ENCODE data around the gene PTPRD. TPM values are rescaled to one million over a fixed set of nuclear protein-coding genes. Genes with fewer than 3 reads are reported as not detected.
"Not testable (repeated sequence)": the region's sequence is repeated elsewhere in the genome, so short reads cannot be mapped to it uniquely, and the experiment has no call there.

The PTPRD gene
- total and polyA plus RNA-seq, 3 experiments from 2014 or later: 0.02 to 0.04 TPM; not detected in 1

DNA sequence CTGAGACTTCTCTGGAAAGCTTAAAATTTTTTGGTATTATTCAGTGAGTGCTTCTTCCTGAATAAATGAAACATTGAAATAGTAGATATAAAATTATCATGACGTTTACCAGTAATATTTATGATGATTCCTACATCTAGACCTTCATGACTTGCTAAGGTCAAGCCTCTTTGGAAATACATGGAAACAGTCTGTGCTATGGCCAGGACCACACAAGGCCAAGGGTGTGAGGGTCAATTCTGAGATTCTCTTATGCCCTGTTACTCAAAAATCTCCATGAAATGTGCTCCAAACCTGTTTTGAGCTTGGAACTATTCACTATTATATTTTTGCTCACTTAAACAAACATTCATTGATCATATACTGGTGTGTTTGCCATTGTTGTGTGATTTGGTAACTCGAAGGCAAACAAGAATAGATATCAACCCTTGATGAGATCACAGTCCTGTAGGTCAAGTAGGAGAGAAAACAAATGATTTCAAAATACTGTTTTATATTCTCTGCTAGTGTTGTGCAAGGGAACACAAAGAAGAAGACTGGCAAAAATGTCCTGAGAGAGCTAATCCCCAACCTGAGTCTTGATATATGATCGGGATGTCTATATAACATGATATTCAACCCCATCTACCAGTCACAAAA lies 1558.3 kb downstream of the PTPRD start:
- H3K36me3 Mint-ChIP-seq: no peaks in the 10 kb centered on the region
- H3K36me3 ChIP-seq (ENCODE audit: insufficient read depth, low read length): no peaks in the 10 kb centered on the region

DNA sequence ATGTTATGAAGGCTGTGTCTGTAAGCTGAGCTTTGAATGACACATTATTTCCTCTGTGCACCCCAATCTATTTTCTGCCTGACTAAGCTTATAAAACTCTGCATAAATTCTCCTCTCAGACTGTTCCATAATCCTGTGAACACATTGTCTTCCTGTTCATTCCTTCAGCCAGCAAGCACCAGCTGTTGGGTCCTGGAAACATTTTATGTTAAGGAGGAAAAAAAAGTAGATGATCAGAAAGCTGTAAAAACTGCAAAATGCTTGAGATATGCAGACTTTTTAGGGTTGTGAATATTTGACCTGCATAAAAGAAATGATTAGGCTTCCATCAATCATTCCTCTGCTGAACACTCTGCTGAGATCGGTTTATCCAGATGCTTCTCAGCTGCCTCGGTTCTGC lies 1567.2 kb downstream of the PTPRD start:
- H3K36me3 Mint-ChIP-seq: no peaks in the 10 kb centered on the region
- Histone ChIP-seq H3K27ac (ENCODE audit: low read depth, low read length) (no peak overlapping the region), H3K36me3 (ENCODE audit: insufficient read depth, low read length) (no peaks in the 10 kb centered on the region), H3K4me1 (ENCODE audit: insufficient read depth, low read length) (no peaks in the 10 kb centered on the region), H3K4me3 (ENCODE audit: low read length) (no peak overlapping the region), H3K27me3 (ENCODE audit: insufficient read depth, low read length, poor library complexity, severe bottlenecking) (no peaks in the 10 kb centered on the region), H3K9me3 (ENCODE audit: low read length) (no peaks in the 10 kb centered on the region)
- H3K27me3 Mint-ChIP-seq: no peaks in the 10 kb centered on the region
- no peak for DNase-seq
- H3K4me1 Mint-ChIP-seq: no peaks in the 10 kb centered on the region
- H3K27ac Mint-ChIP-seq: no peak overlapping the region
- ChIA-PET CTCF (no interaction called here), POLR2A (no interaction called here)
- H3K9me3 Mint-ChIP-seq: peaks cover 0 to 9% (median 7%) of the 10 kb centered on the region in 5 donors
- H3K4me3 Mint-ChIP-seq: no peak overlapping the region

More for the DNA sequence above, 1558.3 kb downstream of the PTPRD start:
- ChIA-PET CTCF (no interaction called here), POLR2A (no interaction called here)
- Histone ChIP-seq H3K27ac (ENCODE audit: low read depth, low read length) (no peak overlapping the region), H3K4me1 (ENCODE audit: insufficient read depth, low read length) (no peaks in the 10 kb centered on the region), H3K4me3 (ENCODE audit: low read length) (no peak overlapping the region), H3K9me3 (ENCODE audit: low read length) (no peaks in the 10 kb centered on the region), H3K27me3 (ENCODE audit: insufficient read depth, low read length, poor library complexity, severe bottlenecking) (no peaks in the 10 kb centered on the region)
- H3K9me3 Mint-ChIP-seq: peaks cover 0 to 23% (median 3%) of the 10 kb centered on the region in 5 donors
- H3K27ac Mint-ChIP-seq: no peak overlapping the region
- H3K4me3 Mint-ChIP-seq: no peak overlapping the region
- no peaks in the 10 kb centered on the region for H3K4me1 Mint-ChIP-seq
- no peaks in the 10 kb centered on the region for H3K27me3 Mint-ChIP-seq
- no peak for DNase-seq

DNA sequence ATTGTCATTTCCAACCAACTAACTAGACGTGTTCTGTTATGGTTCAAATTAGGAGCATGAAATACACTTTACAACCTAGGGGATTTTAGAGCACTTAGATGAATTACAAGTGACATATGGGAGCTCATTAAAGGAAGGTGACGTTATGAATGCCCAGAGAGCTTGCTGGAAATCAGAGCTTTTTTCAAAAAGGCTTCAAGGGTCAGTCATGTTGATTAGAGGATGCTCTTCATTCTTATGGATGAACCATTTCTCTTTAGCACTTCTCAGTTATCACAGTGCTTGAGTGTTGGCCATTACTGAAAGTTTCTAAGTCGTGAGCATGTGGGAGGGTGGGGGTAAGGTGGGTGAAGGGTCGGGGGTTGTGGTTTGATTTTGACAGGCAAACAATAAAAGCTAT lies 1567.7 kb downstream of the PTPRD start:
- POLR2A ChIA-PET: no interaction called here
- Mint-ChIP-seq H3K9me3 (peaks cover 0 to 12% (median 7%) of the 10 kb centered on the region in 5 donors), H3K4me1 (no peaks in the 10 kb centered on the region), H3K27ac (no peak overlapping the region), H3K36me3 (no peaks in the 10 kb centered on the region), H3K4me3 (no peak overlapping the region), H3K27me3 (no peaks in the 10 kb centered on the region)
- no peak overlapping the region for H3K27ac ChIP-seq (ENCODE audit: low read depth, low read length)
- no peaks in the 10 kb centered on the region for H3K9me3 ChIP-seq (ENCODE audit: low read length)
- no peak for DNase-seq
- H3K4me3 ChIP-seq (ENCODE audit: low read length): no peak overlapping the region
- H3K4me1 ChIP-seq (ENCODE audit: insufficient read depth, low read length): no peaks in the 10 kb centered on the region
- no peaks in the 10 kb centered on the region for H3K36me3 ChIP-seq (ENCODE audit: insufficient read depth, low read length)
- no peaks in the 10 kb centered on the region for H3K27me3 ChIP-seq (ENCODE audit: insufficient read depth, low read length, poor library complexity, severe bottlenecking)
- CTCF ChIA-PET: no interaction called here

DNA sequence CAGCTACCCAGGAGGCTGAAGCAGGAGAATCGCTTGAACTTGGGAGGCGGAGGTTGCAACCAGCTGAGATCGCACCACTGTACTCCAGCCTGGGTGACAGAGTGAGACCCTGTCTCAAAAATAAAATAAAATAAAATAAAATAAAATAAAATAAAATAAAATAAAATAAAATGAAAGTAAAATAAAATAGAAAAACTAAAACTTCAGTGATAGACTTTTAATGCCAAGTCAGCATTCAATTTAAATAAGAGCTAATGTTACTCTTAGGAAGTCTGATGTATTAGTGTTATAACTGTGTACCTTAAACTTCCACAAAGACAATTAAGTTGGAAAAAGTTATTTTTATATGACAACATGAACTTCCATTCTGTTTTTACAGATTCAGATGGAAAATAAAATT lies 1569.0 kb downstream of the PTPRD start:
- H3K36me3 Mint-ChIP-seq; H3K27me3 Mint-ChIP-seq; H3K9me3 ChIP-seq (ENCODE audit: low read length); H3K4me1 ChIP-seq (ENCODE audit: insufficient read depth, low read length); DNase-seq; H3K27ac ChIP-seq (ENCODE audit: low read depth, low read length); CTCF ChIA-PET; H3K36me3 ChIP-seq (ENCODE audit: insufficient read depth, low read length); H3K4me3 Mint-ChIP-seq; H3K4me1 Mint-ChIP-seq; H3K27ac Mint-ChIP-seq; H3K27me3 ChIP-seq (ENCODE audit: insufficient read depth, low read length, poor library complexity, severe bottlenecking); POLR2A ChIA-PET; H3K4me3 ChIP-seq (ENCODE audit: low read length): not testable (repeated sequence)
- H3K9me3 Mint-ChIP-seq: peaks cover 0 to 12% (median 7%) of the 10 kb centered on the region in 5 donors

DNA sequence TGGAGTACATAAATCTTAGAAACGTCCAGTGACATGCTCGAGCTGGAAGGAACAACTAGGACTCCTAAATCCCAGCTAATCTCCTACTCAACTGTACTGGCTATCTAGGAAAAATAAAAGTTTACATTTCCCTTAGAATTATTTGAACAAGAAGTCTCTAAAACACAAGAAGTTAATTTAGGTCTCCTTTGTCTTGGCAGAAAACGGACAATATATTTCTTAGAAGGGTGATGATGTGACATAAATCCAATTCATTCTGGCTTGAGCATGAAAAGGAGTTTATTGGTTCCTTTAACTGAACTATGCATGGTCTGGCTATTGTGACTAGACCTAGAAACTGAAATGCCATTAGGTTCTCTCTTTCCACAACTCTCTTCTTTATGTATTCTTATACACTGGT lies 1571.0 kb downstream of the PTPRD start:
- Histone ChIP-seq H3K9me3 (ENCODE audit: low read length) (no peaks in the 10 kb centered on the region), H3K4me3 (ENCODE audit: low read length) (no peak overlapping the region), H3K36me3 (ENCODE audit: insufficient read depth, low read length) (no peaks in the 10 kb centered on the region), H3K27ac (ENCODE audit: low read depth, low read length) (no peak overlapping the region), H3K27me3 (ENCODE audit: insufficient read depth, low read length, poor library complexity, severe bottlenecking) (no peaks in the 10 kb centered on the region), H3K4me1 (ENCODE audit: insufficient read depth, low read length) (no peaks in the 10 kb centered on the region)
- H3K36me3 Mint-ChIP-seq: no peaks in the 10 kb centered on the region
- H3K4me3 Mint-ChIP-seq: no peak overlapping the region
- no peaks in the 10 kb centered on the region for H3K27me3 Mint-ChIP-seq
- ChIA-PET CTCF (no interaction called here), POLR2A (no interaction called here)
- no peak for DNase-seq
- H3K9me3 Mint-ChIP-seq: peaks cover 0 to 15% (median 4%) of the 10 kb centered on the region in 5 donors
- no peak overlapping the region for H3K27ac Mint-ChIP-seq
- no peaks in the 10 kb centered on the region for H3K4me1 Mint-ChIP-seq

DNA sequence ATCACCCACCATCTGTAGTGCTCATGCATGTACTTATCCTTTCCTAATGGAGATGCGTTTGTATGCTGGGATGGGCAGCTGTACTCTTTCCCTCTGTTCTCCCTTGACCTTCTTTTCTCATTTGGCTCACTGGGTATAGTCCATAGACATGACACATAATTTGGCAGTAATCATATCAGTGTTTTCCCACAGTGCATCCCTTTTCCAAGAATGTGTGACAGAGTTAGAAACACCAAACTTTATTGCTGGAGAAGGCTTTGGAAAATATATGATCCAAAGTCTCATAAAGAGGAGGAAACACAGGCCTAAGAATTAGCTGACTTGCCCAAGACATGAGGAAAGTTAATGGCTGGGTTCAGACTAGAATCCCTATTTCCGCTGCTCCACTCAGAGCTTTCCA lies 1579.8 kb downstream of the PTPRD start:
- Histone ChIP-seq H3K27me3 (ENCODE audit: insufficient read depth, low read length, poor library complexity, severe bottlenecking) (no peaks in the 10 kb centered on the region), H3K4me1 (ENCODE audit: insufficient read depth, low read length) (no peaks in the 10 kb centered on the region), H3K4me3 (ENCODE audit: low read length) (no peak overlapping the region), H3K27ac (ENCODE audit: low read depth, low read length) (no peak overlapping the region), H3K9me3 (ENCODE audit: low read length) (no peaks in the 10 kb centered on the region), H3K36me3 (ENCODE audit: insufficient read depth, low read length) (no peaks in the 10 kb centered on the region)
- ChIA-PET POLR2A (no interaction called here), CTCF (no interaction called here)
- H3K4me3 Mint-ChIP-seq: no peak overlapping the region
- no peak overlapping the region for H3K27ac Mint-ChIP-seq
- no peak for DNase-seq
- H3K4me1 Mint-ChIP-seq: no peaks in the 10 kb centered on the region
- peaks cover 0 to 4% (median 0%) of the 10 kb centered on the region in 5 donors for H3K9me3 Mint-ChIP-seq
- H3K36me3 Mint-ChIP-seq: no peaks in the 10 kb centered on the region
- H3K27me3 Mint-ChIP-seq: peaks cover 0 to 1% of the 10 kb centered on the region in 2 donors

DNA sequence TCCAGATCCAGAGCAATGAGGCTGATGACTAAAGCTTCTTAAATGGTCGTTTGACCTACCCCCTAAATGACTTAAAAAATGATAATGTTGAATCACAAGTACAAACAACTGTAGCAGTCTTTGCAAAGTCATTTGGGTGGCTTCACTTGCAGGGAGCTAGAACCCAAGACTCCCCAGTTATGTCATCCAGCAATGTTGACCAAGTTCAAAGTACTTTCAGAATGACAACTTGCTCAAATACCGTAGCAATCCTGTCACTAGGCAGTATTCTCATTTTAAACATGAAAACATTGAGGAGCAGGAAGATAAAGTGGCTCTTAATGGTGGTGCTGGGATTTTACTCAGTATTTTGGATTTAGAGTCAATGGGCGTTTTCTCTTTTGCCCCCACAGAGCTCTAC lies 1596.2 kb downstream of the PTPRD start:
- no peaks in the 10 kb centered on the region for H3K9me3 ChIP-seq (ENCODE audit: low read length)
- no peak for DNase-seq
- Mint-ChIP-seq H3K4me1 (no peaks in the 10 kb centered on the region), H3K27me3 (no peaks in the 10 kb centered on the region), H3K27ac (no peak overlapping the region), H3K4me3 (no peak overlapping the region), H3K36me3 (no peaks in the 10 kb centered on the region), H3K9me3 (peaks cover 0 to 6% (median 2%) of the 10 kb centered on the region in 5 donors)
- ChIA-PET POLR2A (no interaction called here), CTCF (no interaction called here)
- no peaks in the 10 kb centered on the region for H3K4me1 ChIP-seq (ENCODE audit: insufficient read depth, low read length)
- H3K36me3 ChIP-seq (ENCODE audit: insufficient read depth, low read length): no peaks in the 10 kb centered on the region
- H3K27ac ChIP-seq (ENCODE audit: low read depth, low read length): no peak overlapping the region
- H3K4me3 ChIP-seq (ENCODE audit: low read length): no peak overlapping the region
- H3K27me3 ChIP-seq (ENCODE audit: insufficient read depth, low read length, poor library complexity, severe bottlenecking): no peaks in the 10 kb centered on the region

DNA sequence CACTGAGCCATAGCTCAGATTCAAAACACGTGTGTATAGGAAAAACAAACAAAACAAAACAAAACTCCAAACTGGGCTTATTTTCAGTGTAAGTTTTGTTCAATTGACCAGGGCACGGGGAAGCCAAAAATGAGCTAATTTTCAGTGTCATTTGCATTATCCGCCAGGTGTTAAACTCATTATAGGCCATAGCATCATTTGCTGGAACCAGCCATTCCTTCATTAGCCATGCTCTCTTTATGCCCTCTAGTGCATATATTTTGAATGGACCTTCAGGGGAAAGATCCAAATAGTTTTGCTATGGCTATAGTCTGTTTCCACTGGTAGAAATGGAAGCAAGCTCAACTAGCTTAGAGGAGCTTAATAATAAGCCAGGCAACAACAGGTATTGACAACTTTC lies 1608.0 kb downstream of the PTPRD start:
- Mint-ChIP-seq H3K4me3 (no peak overlapping the region), H3K27ac (no peak overlapping the region), H3K9me3 (peaks cover 0 to 2% (median 0%) of the 10 kb centered on the region in 5 donors), H3K4me1 (no peaks in the 10 kb centered on the region), H3K27me3 (no peaks in the 10 kb centered on the region), H3K36me3 (no peaks in the 10 kb centered on the region)
- no peak overlapping the region for H3K4me3 ChIP-seq (ENCODE audit: low read length)
- H3K4me1 ChIP-seq (ENCODE audit: insufficient read depth, low read length): no peaks in the 10 kb centered on the region
- CTCF ChIA-PET: no interaction called here
- H3K27ac ChIP-seq (ENCODE audit: low read depth, low read length): no peak overlapping the region
- no peaks in the 10 kb centered on the region for H3K27me3 ChIP-seq (ENCODE audit: insufficient read depth, low read length, poor library complexity, severe bottlenecking)
- POLR2A ChIA-PET: no interaction called here
- no peak for DNase-seq
- no peaks in the 10 kb centered on the region for H3K36me3 ChIP-seq (ENCODE audit: insufficient read depth, low read length)
- H3K9me3 ChIP-seq (ENCODE audit: low read length): no peaks in the 10 kb centered on the region
